ENCODE measurements around the gene LDAH. TPM values are rescaled to one million over a fixed set of nuclear protein-coding genes. Genes with fewer than 3 reads are reported as not detected.

The LDAH gene
- total RNA-seq, 1 donor from 2014 or later, result 18.3 TPM

GRCh38 chr2:20675701-20676352 lies 147.1 kb downstream of the LDAH start:
- ATAC-seq (peak; percentile 62 to 71), DNase-seq (no peak)
- H3K27ac ChIP-seq, result no peak overlapping the region

GRCh38 chr2:20674974-20675679 lies 147.8 kb downstream of the LDAH start:
- no peak for TF ChIP-seq CTCF (IDR thresholded peaks at IDR 0.05)
- H3K4me3 ChIP-seq, result no peak overlapping the region
- DNase-seq, result no peak
- intact Hi-C loops (cut with DNase I), result loop anchor here (10.0 kb wide), 1 partner anchor 290 kb away; no protein-coding TSS in a partner anchor
- H3K27ac ChIP-seq, result no peak overlapping the region
- no peaks in the 10 kb centered on the region for H3K36me3 ChIP-seq
- H3K4me1 ChIP-seq, result peaks cover 8% of the 10 kb centered on the region
- peak in 1 of 2 donors; percentile 34 for ATAC-seq
- peaks cover 49% of the 10 kb centered on the region for H3K27me3 ChIP-seq (ENCODE audit: low read depth)
- H3K9me3 ChIP-seq, result no peaks in the 10 kb centered on the region

More at GRCh38 chr2:20675701-20676352, 147.1 kb downstream of the LDAH start:
- intact Hi-C loops (cut with DNase I), result loop anchor here (10.0 kb wide), 1 partner anchor 289 kb away; no protein-coding TSS in a partner anchor
- H3K4me3 ChIP-seq, result no peak overlapping the region
- H3K27me3 ChIP-seq (ENCODE audit: low read depth), result peaks cover 42% of the 10 kb centered on the region
- no peaks in the 10 kb centered on the region for H3K9me3 ChIP-seq
- H3K36me3 ChIP-seq, result peaks cover 3% of the 10 kb centered on the region
- peaks cover 4% of the 10 kb centered on the region for H3K4me1 ChIP-seq
- no peak for TF ChIP-seq CTCF (IDR thresholded peaks at IDR 0.05)

- peaks cover 8% of the 10 kb centered on the region for H3K4me1 ChIP-seq
- intact Hi-C loops (cut with DNase I), result loop anchor here (10.0 kb wide), 1 partner anchor 290 kb away; no protein-coding TSS in a partner anchor
- no peak overlapping the region for H3K4me3 ChIP-seq
- no peak for TF ChIP-seq CTCF (IDR thresholded peaks at IDR 0.05)
- no peaks in the 10 kb centered on the region for H3K9me3 ChIP-seq
- ATAC-seq, result no peak
- DNase-seq, result no peak
- peaks cover 56% of the 10 kb centered on the region for H3K27me3 ChIP-seq (ENCODE audit: low read depth)
- H3K27ac ChIP-seq, result no peak overlapping the region
- no peaks in the 10 kb centered on the region for H3K36me3 ChIP-seq
Observed at GRCh38 chr2:20674309-20674965, 148.5 kb downstream of the LDAH start.

- Histone ChIP-seq H3K27ac (no peak overlapping the region), H3K36me3 (no peaks in the 10 kb centered on the region)
- intact Hi-C loops (cut with DNase I), result loop anchor here (10.0 kb wide), 1 partner anchor 291 kb away; no protein-coding TSS in a partner anchor
Observed at GRCh38 chr2:20673686-20674308, 149.1 kb downstream of the LDAH start.

More at GRCh38 chr2:20673686-20674308, 149.1 kb downstream of the LDAH start:
- ATAC-seq, result no peak
- no peak for DNase-seq
- Histone ChIP-seq H3K4me3 (no peak overlapping the region), H3K9me3 (no peaks in the 10 kb centered on the region), H3K4me1 (peaks cover 8% of the 10 kb centered on the region), H3K27me3 (ENCODE audit: low read depth) (peaks cover 62% of the 10 kb centered on the region)
- TF ChIP-seq CTCF (IDR thresholded peaks at IDR 0.05), result no peak
